GM10266 (cell line): ENCODE results near the gene ATP1A1.

Source experiments
- DNase-seq: peaks from one replicate; pipeline ENCODE4 v3.0.0; 2012; ENCODE audit errors: extremely low spot score
- TF ChIP-seq, protein P1 (sequence below): IDR thresholded peaks from 2 replicates; pipeline ENCODE4 v1.5.1; 2012; ENCODE audit warnings: mild to moderate bottlenecking, low read depth; ENCODE audit not compliant: control insufficient read depth, insufficient read depth; ENCODE audit errors: missing control alignments

ATP1A1 gene

GRCh38 chr1:116376729-116377086, 3.7 kb downstream of the ATP1A1 start:
- DNase-seq = no peak
- TF ChIP-seq, protein P1, sequence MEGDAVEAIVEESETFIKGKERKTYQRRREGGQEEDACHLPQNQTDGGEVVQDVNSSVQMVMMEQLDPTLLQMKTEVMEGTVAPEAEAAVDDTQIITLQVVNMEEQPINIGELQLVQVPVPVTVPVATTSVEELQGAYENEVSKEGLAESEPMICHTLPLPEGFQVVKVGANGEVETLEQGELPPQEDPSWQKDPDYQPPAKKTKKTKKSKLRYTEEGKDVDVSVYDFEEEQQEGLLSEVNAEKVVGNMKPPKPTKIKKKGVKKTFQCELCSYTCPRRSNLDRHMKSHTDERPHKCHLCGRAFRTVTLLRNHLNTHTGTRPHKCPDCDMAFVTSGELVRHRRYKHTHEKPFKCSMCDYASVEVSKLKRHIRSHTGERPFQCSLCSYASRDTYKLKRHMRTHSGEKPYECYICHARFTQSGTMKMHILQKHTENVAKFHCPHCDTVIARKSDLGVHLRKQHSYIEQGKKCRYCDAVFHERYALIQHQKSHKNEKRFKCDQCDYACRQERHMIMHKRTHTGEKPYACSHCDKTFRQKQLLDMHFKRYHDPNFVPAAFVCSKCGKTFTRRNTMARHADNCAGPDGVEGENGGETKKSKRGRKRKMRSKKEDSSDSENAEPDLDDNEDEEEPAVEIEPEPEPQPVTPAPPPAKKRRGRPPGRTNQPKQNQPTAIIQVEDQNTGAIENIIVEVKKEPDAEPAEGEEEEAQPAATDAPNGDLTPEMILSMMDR = no peak

DNA sequence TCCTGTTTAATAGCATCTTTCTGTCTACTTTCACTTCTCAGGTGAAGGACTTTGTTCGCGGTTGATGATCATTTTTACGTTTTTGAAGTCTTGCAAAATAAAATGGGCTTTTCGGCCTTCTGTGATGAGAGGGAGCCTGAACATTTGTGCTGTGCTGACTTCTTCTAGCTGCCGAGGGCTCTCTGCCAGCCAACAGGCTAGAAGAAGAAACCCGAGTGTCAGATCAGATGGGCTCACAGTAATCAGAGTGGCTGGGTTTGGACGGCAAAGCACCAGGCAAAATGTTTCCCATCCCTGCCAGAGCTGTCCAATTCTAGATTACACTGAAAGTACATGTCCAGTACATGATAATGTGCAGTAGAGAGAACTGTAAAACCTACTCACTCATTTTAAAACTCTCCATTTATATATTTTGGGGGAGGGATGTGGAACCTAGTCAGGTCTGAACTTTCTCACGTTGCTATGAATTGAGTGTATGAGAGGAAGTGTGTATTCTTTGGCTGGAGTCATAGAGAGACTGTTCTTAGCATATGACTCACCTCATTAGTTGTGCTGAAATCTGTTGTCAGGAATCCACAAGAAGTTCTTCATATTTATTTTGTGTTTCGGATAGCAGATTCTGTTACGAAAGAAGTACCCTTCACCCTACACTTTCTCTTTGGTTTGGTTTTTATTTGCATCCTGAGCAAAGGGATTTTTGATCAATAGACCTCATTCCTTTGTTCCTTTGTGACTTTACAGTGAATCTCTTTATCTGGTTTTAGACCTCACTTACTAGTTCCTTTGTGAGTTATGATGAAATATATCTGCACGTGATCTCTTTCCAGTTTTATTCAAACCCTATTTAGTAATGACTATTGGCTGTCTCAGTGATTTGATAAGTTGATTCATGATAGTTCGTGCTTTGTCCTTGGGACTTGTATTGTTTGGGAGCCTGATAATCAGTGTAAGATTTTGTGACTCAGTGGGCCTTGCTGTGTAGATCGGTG, 4.8 kb downstream of the ATP1A1 start:
- TF ChIP-seq, protein P1 = no peak
- peak; percentile 73 for DNase-seq

GRCh38 chr1:116379057-116379630, 6.1 kb downstream of the ATP1A1 start:
- TF ChIP-seq, protein P1 = no peak
- no peak for DNase-seq

- no peak for DNase-seq
- TF ChIP-seq, protein P1 = no peak
Measured at GRCh38 chr1:116379674-116380498, 6.8 kb downstream of the ATP1A1 start.

GRCh38 chr1:116380499-116381242, 7.6 kb downstream of the ATP1A1 start:
- no peak for DNase-seq
- TF ChIP-seq, protein P1 = no peak

- no peak for DNase-seq
- TF ChIP-seq, protein P1 = no peak
Measured at GRCh38 chr1:116382321-116382720, 9.3 kb downstream of the ATP1A1 start.
